GM19023 (cell line): ENCODE results near the gene FOLH1.
"Not testable (repeated sequence)": the region's sequence is repeated elsewhere in the genome, so short reads cannot be mapped to it uniquely, and the experiment has no call there.

ENCODE experiments used
- ATAC-seq: cut with Tn5 transposase; IDR thresholded peaks from one replicate; pipeline ENCODE4 v1.9.1; 2021; ENCODE audit warnings: mild to moderate bottlenecking, moderate library complexity; ENCODE audit not compliant: unreplicated experiment

Gene FOLH1

DNA sequence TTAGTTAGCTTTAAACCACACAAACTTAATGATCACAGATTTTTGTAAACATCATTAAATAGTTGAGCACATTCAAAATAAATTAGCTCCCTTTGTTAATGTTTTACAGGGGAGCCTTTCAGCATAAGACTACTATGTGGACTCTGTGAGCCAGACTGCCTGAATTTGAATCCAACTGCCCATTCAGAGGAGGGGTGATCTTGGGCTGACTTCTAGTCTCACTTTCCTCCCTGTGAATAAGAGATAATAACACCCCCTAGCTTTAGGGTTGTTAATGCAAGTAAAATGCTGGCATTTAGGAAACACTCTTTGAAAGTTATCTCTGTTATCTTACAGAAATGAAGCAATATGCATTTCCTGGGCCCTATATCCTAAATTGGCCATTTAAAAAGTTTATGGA lies 23.6 kb downstream of the FOLH1 start:
- ATAC-seq = not testable (repeated sequence)

DNA sequence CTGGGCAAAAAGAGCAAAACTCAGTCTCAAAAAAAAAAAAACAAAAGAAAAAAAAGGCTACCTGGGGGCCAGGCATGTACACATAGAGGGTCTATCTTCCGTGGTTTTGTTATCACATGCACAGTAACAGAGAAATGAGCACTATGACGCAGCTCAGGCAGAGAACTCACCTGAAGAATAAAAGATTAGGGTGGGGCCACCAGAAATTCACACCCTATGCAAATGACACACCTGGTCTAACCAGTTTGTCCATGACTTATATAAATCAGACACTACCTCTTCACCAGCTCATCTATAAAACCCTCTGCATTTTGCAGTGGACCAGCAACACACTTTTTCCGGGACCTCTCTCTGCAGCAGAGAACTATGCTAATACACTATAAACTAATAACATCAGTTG lies 30.5 kb downstream of the FOLH1 start:
- not testable (repeated sequence) for ATAC-seq

DNA sequence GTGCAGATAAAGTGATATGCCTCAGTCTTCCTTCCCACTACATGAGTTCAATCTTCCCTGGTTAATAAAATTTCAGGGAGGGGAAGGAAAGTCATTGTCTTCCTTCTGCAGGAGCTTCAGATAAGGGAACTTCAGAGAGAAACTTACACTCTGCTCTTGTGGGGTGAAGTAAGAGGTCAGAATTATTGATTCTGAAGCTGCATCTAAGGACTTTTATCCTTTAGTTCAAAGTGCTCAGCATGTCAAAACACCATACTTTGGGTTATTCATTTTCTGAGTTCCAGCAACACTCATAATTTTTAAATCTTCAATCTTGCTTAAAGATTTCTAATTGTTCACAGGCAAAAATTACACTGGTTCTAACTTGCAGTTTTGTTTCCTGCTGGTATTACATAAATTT lies 33.0 kb downstream of the FOLH1 start:
- ATAC-seq = not testable (repeated sequence)

DNA sequence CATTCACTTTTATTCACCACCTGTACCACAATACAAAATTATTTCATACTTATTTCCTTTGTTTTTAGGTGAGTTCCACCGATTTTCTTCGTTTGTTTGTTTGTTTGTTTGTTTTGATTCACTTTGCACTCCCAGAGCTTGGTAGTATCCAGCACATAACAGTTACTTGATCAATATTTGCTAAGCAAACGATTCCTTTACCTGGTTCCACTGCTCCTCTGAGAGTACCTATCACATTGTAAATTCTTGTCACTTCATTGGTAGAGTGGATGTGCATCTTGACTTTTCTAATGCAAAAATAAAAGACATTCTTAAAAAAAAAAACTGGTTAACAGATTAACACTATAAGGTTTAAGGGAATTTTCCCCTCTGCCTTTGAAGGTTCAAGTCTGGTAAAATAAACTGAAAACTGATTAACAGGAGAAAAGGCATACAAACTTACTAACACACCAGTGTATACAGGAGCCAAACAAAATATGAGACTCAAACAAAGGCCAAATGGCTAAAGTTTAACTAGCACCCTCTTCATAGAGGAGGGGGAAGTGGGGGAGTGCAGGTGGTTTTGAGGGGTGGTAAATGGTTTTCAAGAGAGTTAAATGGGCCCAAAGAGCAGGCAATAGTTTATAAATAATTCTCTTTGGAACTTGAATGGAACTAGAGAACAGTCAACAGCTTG lies 33.6 kb downstream of the FOLH1 start:
- ATAC-seq = not testable (repeated sequence)

DNA sequence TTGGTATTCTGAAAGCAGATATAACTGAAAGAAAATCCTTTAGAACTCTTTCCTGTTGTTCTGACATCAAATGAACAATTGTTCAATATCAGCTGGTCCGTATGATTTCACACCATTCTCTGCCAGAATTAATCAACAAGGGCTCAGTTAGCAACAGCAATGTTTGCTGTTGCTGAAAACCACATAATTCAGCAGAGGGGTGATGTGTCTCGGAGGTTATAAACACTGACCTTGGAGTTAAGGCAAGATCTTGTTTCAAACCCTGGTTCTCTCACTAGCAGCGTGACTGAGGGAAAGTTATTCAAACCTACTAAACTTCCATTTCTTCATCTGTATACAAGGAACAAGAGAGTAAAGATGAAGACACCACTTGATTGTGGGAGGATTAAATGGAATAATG lies 36.8 kb downstream of the FOLH1 start:
- ATAC-seq = not testable (repeated sequence)

DNA sequence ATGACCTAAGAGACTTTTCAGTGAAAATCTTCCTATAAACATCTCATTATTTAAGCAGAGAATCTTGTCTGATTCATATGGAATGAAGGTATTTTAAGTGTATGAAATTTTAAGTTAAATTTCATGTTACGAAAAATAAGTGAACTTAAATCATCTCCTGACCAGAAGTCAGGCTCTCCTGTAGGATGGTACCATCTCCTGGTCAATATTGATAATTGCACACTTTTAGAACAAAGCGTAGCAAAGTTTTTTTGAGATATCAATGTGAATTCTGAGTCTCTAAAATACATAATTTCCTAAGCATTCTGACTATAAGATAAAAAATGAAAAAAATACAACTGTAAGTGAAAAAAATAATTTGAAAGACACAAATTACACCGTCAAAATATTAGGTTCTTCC lies 38.8 kb downstream of the FOLH1 start:
- ATAC-seq = not testable (repeated sequence)

DNA sequence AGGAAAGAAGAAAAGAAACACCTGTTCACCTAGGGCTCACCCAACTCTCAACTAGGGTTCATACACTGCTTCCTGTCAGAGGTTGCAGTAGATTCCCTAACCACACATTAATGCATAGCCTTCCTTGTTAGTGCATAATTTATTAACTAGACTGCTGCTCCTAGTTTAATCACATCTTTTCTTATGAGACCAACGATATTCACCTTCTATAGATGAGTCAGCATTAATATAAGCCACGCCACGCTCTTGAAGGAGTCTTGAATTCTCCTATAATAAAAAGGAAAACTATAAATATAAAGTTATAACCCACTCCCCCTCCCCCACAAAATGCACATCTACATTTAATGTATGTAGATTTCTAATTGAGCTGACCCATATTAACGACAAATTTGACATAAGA lies 39.4 kb downstream of the FOLH1 start:
- ATAC-seq = not testable (repeated sequence)

DNA sequence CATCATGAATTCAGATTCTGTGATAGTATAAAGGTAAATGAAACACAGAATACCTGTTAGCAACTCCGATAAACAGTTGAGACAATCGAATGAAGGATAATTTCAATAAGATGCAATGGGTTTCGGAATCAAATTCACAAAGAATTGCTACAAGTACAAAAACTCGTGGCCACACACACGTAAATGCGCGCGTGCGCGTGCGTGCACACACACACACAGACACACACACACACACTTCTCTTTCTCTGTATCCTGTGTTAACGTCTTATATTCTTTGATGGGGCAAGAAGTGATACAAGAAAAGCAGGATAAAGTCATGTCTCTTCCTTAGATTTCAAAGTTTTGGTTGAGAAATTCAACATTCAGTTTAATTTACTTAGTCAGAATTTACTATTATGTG lies 57.2 kb downstream of the FOLH1 start:
- no peak for ATAC-seq

DNA sequence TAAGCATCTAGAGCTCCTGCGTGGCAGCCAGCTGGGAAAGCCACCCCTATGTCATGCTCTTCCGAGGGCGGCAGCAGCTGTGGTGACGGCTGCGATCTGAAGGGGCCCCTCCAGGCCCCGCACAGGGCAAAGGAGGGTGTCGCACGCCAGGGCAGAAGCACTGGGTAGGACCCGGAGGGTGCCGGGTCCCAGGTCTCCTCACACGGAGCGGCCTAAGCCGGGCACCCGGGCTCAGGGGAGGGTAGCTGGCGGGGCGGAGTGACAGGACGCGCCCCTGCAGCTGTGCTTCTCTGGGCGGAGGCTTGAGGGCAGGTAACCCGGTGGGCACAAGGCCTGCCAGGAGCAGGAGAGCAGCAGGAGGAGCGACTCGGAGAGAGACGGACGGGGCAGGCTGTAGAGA lies 106.0 kb downstream of the FOLH1 start:
- ATAC-seq = not testable (repeated sequence)
